ENCODE results near the gene TBC1D22A. TPM values are rescaled to one million over a fixed set of nuclear protein-coding genes. Genes with fewer than 3 reads are reported as not detected.

The TBC1D22A gene
- total RNA-seq, 1 experiment from 2014 or later, result 20.9 TPM

- Histone ChIP-seq H3K4me3 (replicated peaks in 1 of 2; ENCODE audit: low read depth in 1 of 2, low read length in 2 of 2) (no peak overlapping the region), H3K4me1 (ENCODE audit: control insufficient read depth in 1 of 2, insufficient read depth in 2 of 2, low read length in 2 of 2) (peaks cover 0 to 5% of the 10 kb centered on the region in 2 experiments; a peak in 2 of 4 replicates), H3K36me3 (ENCODE audit: control insufficient read depth in 1 of 2, insufficient read depth in 2 of 2, low read length in 2 of 2) (no peaks in the 10 kb centered on the region), H3K9me2 (ENCODE audit: insufficient read depth) (no peaks in the 10 kb centered on the region), H3K27ac (ENCODE audit: low read depth, low read length) (no peak overlapping the region), H3K27me3 (ENCODE audit: insufficient read depth, low read length) (no peaks in the 10 kb centered on the region), H3K9ac (ENCODE audit: low read length) (no peak overlapping the region), H3K9me3 (ENCODE audit: control insufficient read depth in 1 of 2, insufficient read depth in 1 of 2, low read depth in 1 of 2, low read length in 2 of 2) (no peaks in the 10 kb centered on the region), H3K79me2 (ENCODE audit: insufficient read depth, low read length) (peaks cover 4% of the 10 kb centered on the region; the same call in 1 of the 2 replicates), H2AFZ (ENCODE audit: low read depth, low read length, poor library complexity, severe bottlenecking) (no peak overlapping the region), H3K4me2 (ENCODE audit: low read length) (no peak overlapping the region), H4K20me1 (ENCODE audit: insufficient read depth) (no peaks in the 10 kb centered on the region)
- CTCF ChIA-PET, result no interaction called here
- BruUV-seq (replicated peaks), result no TSS peak
- RAD21 ChIA-PET (ENCODE audit: low non-redundant PET in 1 of 2, low total read pairs in 2 of 2, uncharacterized antibody in 2 of 2, unreplicated experiment in 2 of 2), result no interaction called here
- DNase-seq (ENCODE audit: low read depth, low spot score), result no peak
- intact Hi-C loops (cut with micrococcal nuclease), result no loop called here
- TF ChIP-seq SRF (IDR thresholded peaks at IDR 0.05; ENCODE audit: low read depth) (no peak), POLR2AphosphoS5 (IDR thresholded peaks at IDR 0.05; ENCODE audit: low read depth, low read length) (no peak), ZNF274 (IDR thresholded peaks at IDR 0.05; ENCODE audit: low read depth, low read length) (no peak), SIN3A (IDR thresholded peaks at IDR 0.05; ENCODE audit: low read depth) (no peak), JUND (IDR thresholded peaks at IDR 0.05) (no peak), SP1 (IDR thresholded peaks at IDR 0.05; ENCODE audit: low read depth) (no peak), ATF3 (IDR thresholded peaks at IDR 0.05) (no peak), REST (IDR thresholded peaks at IDR 0.05; ENCODE audit: low read depth) (no peak), TCF7L2 (IDR thresholded peaks at IDR 0.05; ENCODE audit: borderline replicate concordance, extremely low read depth, insufficient read depth, insufficient read length) (no peak), CBX3 (IDR thresholded peaks at IDR 0.05; ENCODE audit: low read depth) (no peak), ZFX (IDR thresholded peaks at IDR 0.05) (no peak), EZH2 (IDR thresholded peaks at IDR 0.05) (no peak), FOSL1 (IDR thresholded peaks at IDR 0.05; ENCODE audit: low read depth) (no peak)
- TF ChIP-seq, protein P1, sequence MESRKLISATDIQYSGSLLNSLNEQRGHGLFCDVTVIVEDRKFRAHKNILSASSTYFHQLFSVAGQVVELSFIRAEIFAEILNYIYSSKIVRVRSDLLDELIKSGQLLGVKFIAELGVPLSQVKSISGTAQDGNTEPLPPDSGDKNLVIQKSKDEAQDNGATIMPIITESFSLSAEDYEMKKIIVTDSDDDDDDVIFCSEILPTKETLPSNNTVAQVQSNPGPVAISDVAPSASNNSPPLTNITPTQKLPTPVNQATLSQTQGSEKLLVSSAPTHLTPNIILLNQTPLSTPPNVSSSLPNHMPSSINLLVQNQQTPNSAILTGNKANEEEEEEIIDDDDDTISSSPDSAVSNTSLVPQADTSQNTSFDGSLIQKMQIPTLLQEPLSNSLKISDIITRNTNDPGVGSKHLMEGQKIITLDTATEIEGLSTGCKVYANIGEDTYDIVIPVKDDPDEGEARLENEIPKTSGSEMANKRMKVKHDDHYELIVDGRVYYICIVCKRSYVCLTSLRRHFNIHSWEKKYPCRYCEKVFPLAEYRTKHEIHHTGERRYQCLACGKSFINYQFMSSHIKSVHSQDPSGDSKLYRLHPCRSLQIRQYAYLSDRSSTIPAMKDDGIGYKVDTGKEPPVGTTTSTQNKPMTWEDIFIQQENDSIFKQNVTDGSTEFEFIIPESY (IDR thresholded peaks at IDR 0.05; ENCODE audit: extremely low read depth, insufficient replicate concordance, low read length), result no peak
- POLR2A ChIA-PET, result no interaction called here
- no peak for ATAC-seq
These were observed 95.4 kb downstream of the TBC1D22A start for GRCh38 chr22:46857885-46858143.
